NCI-H524 (cell line): Measurements from ENCODE around the gene SLC1A5.
A peak's percentile ranks its signal among the peaks of the same experiment; 100 is the strongest.

Source experiments
- DNase-seq, 2 experiments: peaks; one replicate each; lab custom pipeline; 2025; lab: John Stamatoyannopoulos, UW

The SLC1A5 gene

GRCh38 chr19:46742926-46743480 lies 45.4 kb downstream of the SLC1A5 start:
- DNase-seq = no peak

- DNase-seq = no peak
Observed at GRCh38 chr19:46741447-46741846, 46.9 kb downstream of the SLC1A5 start.

GRCh38 chr19:46739290-46739771 lies 49.1 kb downstream of the SLC1A5 start:
- DNase-seq = no peak

- DNase-seq = no peak
Observed at GRCh38 chr19:46737761-46738171, 50.6 kb downstream of the SLC1A5 start.

GRCh38 chr19:46737298-46737654 lies 51.1 kb downstream of the SLC1A5 start:
- no peak for DNase-seq

- no peak for DNase-seq
Observed at GRCh38 chr19:46736531-46737297, 51.7 kb downstream of the SLC1A5 start.

- no peak for DNase-seq
Observed at GRCh38 chr19:46733690-46734292, 54.6 kb downstream of the SLC1A5 start.

- DNase-seq = no peak
Observed at GRCh38 chr19:46732966-46733689, 55.3 kb downstream of the SLC1A5 start.

GRCh38 chr19:46732172-46732938 lies 56.0 kb downstream of the SLC1A5 start:
- DNase-seq = no peak

GRCh38 chr19:46731584-46731983 lies 56.8 kb downstream of the SLC1A5 start:
- no peak for DNase-seq

GRCh38 chr19:46731007-46731501 lies 57.3 kb downstream of the SLC1A5 start:
- peak in 1 of 2 experiments; percentile 22 for DNase-seq

GRCh38 chr19:46730595-46730994 lies 57.8 kb downstream of the SLC1A5 start:
- DNase-seq = no peak

- DNase-seq = no peak
Observed at GRCh38 chr19:46730187-46730586, 58.2 kb downstream of the SLC1A5 start.

- DNase-seq = no peak
Observed at GRCh38 chr19:46729696-46730095, 58.7 kb downstream of the SLC1A5 start.

GRCh38 chr19:46728693-46729339 lies 59.6 kb downstream of the SLC1A5 start:
- DNase-seq = peak in 1 of 2 experiments; percentile 24

- no peak for DNase-seq
Observed at GRCh38 chr19:46728208-46728607, 60.2 kb downstream of the SLC1A5 start.

- DNase-seq = no peak
Observed at GRCh38 chr19:46727757-46728156, 60.6 kb downstream of the SLC1A5 start.

- DNase-seq = no peak
Observed at GRCh38 chr19:46726971-46727501, 61.4 kb downstream of the SLC1A5 start.

GRCh38 chr19:46726551-46726950 lies 61.8 kb downstream of the SLC1A5 start:
- DNase-seq = no peak

- DNase-seq = no peak
Observed at GRCh38 chr19:46725859-46726393, 62.5 kb downstream of the SLC1A5 start.
